ENCODE measurements around the gene KCP.

DNA sequence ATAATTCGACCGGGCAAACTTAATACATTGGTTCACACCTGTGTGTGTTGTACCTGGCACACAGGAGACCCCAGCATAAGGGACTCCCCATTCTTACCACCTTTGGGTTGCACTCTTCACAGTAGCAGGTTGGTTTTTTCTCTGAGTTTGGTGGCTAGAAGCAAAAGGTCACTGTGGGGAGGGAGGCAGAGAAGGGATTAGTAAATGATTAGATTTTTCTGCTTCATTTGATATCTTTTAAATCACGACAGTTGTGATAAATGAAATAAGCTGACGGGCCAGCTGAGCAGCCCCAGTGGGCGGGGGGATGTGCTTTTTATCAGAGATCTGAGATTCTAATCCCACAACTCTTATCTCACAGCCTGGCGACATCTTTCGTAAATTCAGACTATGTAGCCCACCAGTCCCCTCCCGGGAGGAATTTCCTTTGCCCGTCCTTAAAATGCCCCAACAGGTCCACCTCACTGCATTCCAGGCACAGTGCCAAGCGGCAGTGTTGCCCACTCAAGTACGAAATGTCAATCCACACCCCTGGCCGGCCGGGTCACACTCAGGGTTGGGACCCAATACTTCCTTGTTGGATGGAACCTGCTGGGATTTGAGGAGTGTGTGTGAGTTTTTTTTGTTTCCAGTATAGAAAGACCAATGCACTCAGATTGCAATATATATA is 10.5 kb upstream of the KCP start:
- TF ChIP-seq, protein P1, sequence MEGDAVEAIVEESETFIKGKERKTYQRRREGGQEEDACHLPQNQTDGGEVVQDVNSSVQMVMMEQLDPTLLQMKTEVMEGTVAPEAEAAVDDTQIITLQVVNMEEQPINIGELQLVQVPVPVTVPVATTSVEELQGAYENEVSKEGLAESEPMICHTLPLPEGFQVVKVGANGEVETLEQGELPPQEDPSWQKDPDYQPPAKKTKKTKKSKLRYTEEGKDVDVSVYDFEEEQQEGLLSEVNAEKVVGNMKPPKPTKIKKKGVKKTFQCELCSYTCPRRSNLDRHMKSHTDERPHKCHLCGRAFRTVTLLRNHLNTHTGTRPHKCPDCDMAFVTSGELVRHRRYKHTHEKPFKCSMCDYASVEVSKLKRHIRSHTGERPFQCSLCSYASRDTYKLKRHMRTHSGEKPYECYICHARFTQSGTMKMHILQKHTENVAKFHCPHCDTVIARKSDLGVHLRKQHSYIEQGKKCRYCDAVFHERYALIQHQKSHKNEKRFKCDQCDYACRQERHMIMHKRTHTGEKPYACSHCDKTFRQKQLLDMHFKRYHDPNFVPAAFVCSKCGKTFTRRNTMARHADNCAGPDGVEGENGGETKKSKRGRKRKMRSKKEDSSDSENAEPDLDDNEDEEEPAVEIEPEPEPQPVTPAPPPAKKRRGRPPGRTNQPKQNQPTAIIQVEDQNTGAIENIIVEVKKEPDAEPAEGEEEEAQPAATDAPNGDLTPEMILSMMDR (IDR thresholded peaks at IDR 0.05) = no peak
- TF ChIP-seq FOSL2 (IDR thresholded peaks at IDR 0.05; ENCODE audit: borderline replicate concordance, low read depth) (no peak), RAD21 (IDR thresholded peaks at IDR 0.05; ENCODE audit: low read length) (no peak), YY1 (IDR thresholded peaks at IDR 0.05; ENCODE audit: low read depth) (no peak), NRF1 (IDR thresholded peaks at IDR 0.05; ENCODE audit: low read depth, low read length) (no peak)

Measured in SK-N-SH (cell line).